ENCODE results near the gene LRRC3C.

The LRRC3C gene

DNA sequence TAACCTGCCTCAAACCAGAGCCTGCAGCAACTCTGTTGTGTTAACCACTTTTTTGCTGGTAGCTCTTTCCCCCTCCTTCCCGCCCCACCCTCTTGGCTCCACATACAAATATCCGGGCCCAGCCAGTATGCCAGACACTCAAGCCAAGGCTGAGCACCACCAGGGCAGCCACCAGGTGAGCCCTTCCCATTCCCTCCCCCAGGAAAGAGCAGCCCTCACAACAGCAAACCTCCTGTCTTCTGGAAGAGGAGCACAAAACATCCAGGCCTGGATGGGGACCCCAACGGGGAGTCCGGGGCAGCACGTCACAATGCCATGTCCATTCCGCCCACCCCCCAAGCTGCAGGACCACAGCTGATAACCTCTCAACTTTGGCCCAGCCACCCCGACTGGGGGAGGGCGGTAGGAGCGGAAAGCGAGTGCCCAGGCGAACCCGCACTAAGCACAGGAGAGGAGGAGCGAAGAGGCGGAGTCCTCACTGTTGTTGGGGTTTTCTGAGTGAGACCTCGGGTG is 888 bp upstream of the LRRC3C start:
- no peak for TF ChIP-seq TAF1 (IDR thresholded peaks at IDR 0.05; ENCODE audit: borderline replicate concordance, insufficient read depth, low read length)
- no peak for TF ChIP-seq SIN3A (IDR thresholded peaks at IDR 0.05; ENCODE audit: borderline replicate concordance, insufficient read depth, low read length)
- TF ChIP-seq REST (IDR thresholded peaks at IDR 0.05; ENCODE audit: insufficient read depth in 1 of 2, low read depth in 2 of 2, low read length in 2 of 2) = no peak
- TF ChIP-seq FOXP2 (optimal IDR thresholded peaks at IDR 0.05; ENCODE audit: borderline replicate concordance, extremely low read depth, extremely low read length, insufficient read depth) = no peak
- no peak for TF ChIP-seq POLR2AphosphoS5 (IDR thresholded peaks at IDR 0.05; ENCODE audit: low read depth, low read length)

DNA sequence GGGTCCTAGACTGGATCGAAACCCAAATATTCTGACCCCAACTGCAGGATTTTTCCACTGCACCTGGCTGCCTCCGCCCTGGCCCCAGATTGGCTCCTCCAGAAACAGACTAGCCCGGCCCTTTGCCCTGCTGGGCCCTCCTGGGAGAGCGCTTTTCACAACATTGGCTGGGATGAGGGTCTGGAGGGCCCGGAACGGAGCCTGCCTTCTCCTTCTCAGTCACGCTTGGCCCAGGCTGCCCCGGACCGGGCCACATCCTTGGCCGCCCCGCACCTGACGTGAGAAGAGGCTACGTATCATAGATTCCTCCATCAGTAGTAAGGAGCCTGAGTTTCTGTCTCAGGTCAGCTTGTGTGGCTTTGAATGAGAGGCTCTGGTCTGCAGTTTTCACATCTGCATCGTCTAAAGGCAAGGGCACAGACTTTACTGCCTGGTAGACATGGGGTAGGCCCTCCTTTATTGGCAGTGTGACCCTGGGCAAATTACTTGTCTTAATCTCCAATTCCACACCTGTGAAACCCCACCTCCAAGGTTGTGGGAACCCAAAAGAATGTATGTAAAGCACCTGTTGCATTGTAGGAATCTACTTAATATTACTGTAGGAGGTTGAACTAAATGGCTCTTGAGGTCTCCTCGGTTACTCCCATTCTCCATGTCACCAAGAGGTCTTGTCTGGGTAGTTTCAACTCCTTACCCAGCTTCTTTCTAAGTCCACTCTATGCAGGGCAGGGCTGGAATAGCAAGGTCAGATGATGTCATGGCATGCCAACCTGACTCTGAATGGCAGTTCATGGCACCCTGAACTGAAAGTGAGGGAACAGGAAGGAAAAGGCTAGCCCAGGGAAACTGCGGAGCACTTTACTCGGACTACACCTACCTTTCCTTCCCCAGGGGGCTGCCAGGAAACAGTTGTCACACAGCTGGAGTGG is 661 bp downstream of the LRRC3C start:
- TF ChIP-seq FOXP2 (optimal IDR thresholded peaks at IDR 0.05; ENCODE audit: borderline replicate concordance, extremely low read depth, extremely low read length, insufficient read depth) = no peak
- TF ChIP-seq REST (IDR thresholded peaks at IDR 0.05; ENCODE audit: insufficient read depth in 1 of 2, low read depth in 2 of 2, low read length in 2 of 2) = no peak
- TF ChIP-seq POLR2AphosphoS5 (IDR thresholded peaks at IDR 0.05; ENCODE audit: low read depth, low read length) = no peak
- TF ChIP-seq SIN3A (IDR thresholded peaks at IDR 0.05; ENCODE audit: borderline replicate concordance, insufficient read depth, low read length) = no peak
- no peak for TF ChIP-seq TAF1 (IDR thresholded peaks at IDR 0.05; ENCODE audit: borderline replicate concordance, insufficient read depth, low read length)

DNA sequence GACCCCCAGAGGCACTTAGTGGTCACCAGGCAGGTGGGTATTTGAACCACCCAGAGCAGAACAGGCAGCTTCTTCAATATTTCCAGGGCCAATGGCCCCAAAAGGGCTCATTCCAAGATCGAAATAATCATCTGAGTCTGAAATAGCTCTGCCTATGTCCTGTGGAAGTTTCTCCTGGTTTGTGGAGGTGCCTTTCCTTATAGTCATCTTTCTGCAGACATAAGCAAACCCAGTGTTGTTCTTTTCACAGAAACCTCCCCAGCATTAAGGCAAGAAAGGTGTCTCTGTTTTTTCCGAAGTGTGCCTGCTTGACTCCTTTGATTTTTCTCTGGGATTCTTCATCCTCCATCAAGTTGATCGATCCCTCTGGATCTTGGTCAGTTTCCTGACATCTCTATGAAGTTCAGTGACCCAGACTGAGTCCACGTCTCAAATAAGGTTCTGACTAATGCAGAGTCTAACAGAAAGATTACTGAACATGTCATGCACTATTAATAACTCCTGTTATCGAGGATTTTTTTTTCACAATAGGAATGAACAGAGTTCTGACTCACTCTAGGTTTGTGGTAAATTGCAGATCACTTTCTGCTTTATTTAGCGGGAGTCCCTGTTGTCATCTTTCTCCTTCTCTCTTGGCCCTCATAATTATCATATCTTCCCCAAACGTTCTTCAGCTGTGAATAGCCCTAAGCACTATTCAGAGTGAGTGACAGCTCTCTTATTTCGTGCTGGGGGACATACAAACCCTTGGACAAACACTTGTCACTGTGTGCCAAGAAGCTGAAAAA is 1.5 kb downstream of the LRRC3C start:
- no peak for TF ChIP-seq REST (IDR thresholded peaks at IDR 0.05; ENCODE audit: insufficient read depth in 1 of 2, low read depth in 2 of 2, low read length in 2 of 2)
- TF ChIP-seq TAF1 (IDR thresholded peaks at IDR 0.05; ENCODE audit: borderline replicate concordance, insufficient read depth, low read length) = no peak
- TF ChIP-seq POLR2AphosphoS5 (IDR thresholded peaks at IDR 0.05; ENCODE audit: low read depth, low read length) = no peak
- no peak for TF ChIP-seq SIN3A (IDR thresholded peaks at IDR 0.05; ENCODE audit: borderline replicate concordance, insufficient read depth, low read length)
- TF ChIP-seq FOXP2 (optimal IDR thresholded peaks at IDR 0.05; ENCODE audit: borderline replicate concordance, extremely low read depth, extremely low read length, insufficient read depth) = no peak

GRCh38 chr17:39929646-39930407 is 2.3 kb downstream of the LRRC3C start:
- no peak for TF ChIP-seq POLR2AphosphoS5 (IDR thresholded peaks at IDR 0.05; ENCODE audit: low read depth, low read length)
- TF ChIP-seq FOXP2 (optimal IDR thresholded peaks at IDR 0.05; ENCODE audit: borderline replicate concordance, extremely low read depth, extremely low read length, insufficient read depth) = no peak
- no peak for TF ChIP-seq TAF1 (IDR thresholded peaks at IDR 0.05; ENCODE audit: borderline replicate concordance, insufficient read depth, low read length)
- TF ChIP-seq REST (IDR thresholded peaks at IDR 0.05; ENCODE audit: insufficient read depth in 1 of 2, low read depth in 2 of 2, low read length in 2 of 2) = no peak
- no peak for TF ChIP-seq SIN3A (IDR thresholded peaks at IDR 0.05; ENCODE audit: borderline replicate concordance, insufficient read depth, low read length)

All from PFSK-1 (cell line).